HG03108 (cell line): Measurements from ENCODE around the gene MAP3K5.
"Not testable (repeated sequence)": the region's sequence is repeated elsewhere in the genome, so short reads cannot be mapped to it uniquely, and the experiment has no call there.

ENCODE experiments used
- ATAC-seq: cut with Tn5 transposase; IDR thresholded peaks from one replicate; pipeline ENCODE4 v1.9.1; 2021; ENCODE audit warnings: moderate library complexity; ENCODE audit not compliant: unreplicated experiment

Gene MAP3K5

GRCh38 chr6:136791296-136792094 lies 782 bp downstream of the MAP3K5 start:
- ATAC-seq = peak; percentile 30

- no peak for ATAC-seq
Measured at GRCh38 chr6:136790411-136791295, 1.6 kb downstream of the MAP3K5 start.

GRCh38 chr6:136789440-136789839 lies 2.8 kb downstream of the MAP3K5 start:
- ATAC-seq = not testable (repeated sequence)

- ATAC-seq = no peak
Measured at GRCh38 chr6:136788069-136788902, 4.0 kb downstream of the MAP3K5 start.

- ATAC-seq = no peak
Measured at GRCh38 chr6:136787726-136788068, 4.6 kb downstream of the MAP3K5 start.

GRCh38 chr6:136786658-136787057 lies 5.6 kb downstream of the MAP3K5 start:
- ATAC-seq = no peak

GRCh38 chr6:136784910-136785746 lies 7.1 kb downstream of the MAP3K5 start:
- ATAC-seq = peak; percentile 39

- ATAC-seq = no peak
Measured at GRCh38 chr6:136784271-136784664, 8.0 kb downstream of the MAP3K5 start.

GRCh38 chr6:136783495-136784270 lies 8.6 kb downstream of the MAP3K5 start:
- peak; percentile 59 for ATAC-seq

- ATAC-seq = no peak
Measured at GRCh38 chr6:136783021-136783420, 9.3 kb downstream of the MAP3K5 start.

- no peak for ATAC-seq
Measured at GRCh38 chr6:136782021-136782770, 10.1 kb downstream of the MAP3K5 start.

GRCh38 chr6:136780972-136781371 lies 11.3 kb downstream of the MAP3K5 start:
- ATAC-seq = no peak

GRCh38 chr6:136779682-136780081 lies 12.6 kb downstream of the MAP3K5 start:
- no peak for ATAC-seq

- no peak for ATAC-seq
Measured at GRCh38 chr6:136777651-136778050, 14.6 kb downstream of the MAP3K5 start.

- ATAC-seq = no peak
Measured at GRCh38 chr6:136775548-136775947, 16.7 kb downstream of the MAP3K5 start.

- ATAC-seq = no peak
Measured at GRCh38 chr6:136775081-136775480, 17.2 kb downstream of the MAP3K5 start.

- no peak for ATAC-seq
Measured at GRCh38 chr6:136774228-136775041, 17.8 kb downstream of the MAP3K5 start.

- ATAC-seq = no peak
Measured at GRCh38 chr6:136773473-136773796, 18.8 kb downstream of the MAP3K5 start.
